ENCODE data around the gene BICD2. TPM values are rescaled to one million over a fixed set of nuclear protein-coding genes. Genes with fewer than 3 reads are reported as not detected.
A peak's percentile ranks its signal among the peaks of the same experiment; 100 is the strongest.

Gene BICD2
- total RNA-seq, 1 experiment from 2014 or later = 43.1 TPM

DNA sequence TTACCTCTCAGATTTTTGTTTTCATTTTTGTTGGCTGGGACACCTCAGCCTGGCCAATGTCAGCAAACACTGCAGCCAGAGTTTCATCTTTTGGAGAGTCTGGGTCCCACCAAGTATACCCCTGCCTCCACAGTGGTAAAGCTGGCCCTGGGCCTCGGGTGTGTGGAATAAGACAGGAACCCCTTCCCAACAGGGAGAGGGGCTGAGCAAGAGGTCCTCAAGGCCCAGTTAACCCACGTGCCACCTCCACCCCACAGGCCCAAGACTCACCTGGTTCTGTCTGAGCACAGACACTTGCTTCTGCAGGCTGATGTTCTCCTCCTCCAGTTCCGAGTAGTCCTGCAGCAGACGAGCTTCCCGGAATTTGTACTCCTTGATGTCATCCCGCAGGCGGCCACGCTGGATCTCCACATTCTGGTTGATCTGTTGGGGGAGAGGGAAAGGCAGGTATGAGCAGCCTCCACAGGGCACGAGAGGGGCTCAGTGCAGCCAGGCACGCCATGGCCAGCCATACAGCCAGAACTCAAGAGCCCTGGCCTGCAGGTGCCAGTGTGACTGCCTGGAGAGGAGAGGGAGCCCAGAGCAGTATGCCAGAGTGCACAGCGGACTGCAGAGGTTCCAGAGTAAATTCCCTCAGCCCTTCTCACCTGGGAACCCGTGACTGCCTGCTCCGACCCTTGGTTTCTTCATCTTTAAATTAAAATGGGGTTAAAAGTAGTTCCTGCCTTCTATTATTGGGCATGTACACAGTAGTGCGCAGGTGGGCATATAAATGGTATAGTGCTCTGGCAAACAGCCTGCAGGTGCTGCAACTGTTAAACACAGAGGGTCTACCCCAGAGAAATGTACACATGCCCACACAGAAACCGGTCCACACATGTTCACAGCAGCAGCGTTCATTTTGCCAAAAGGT is 42.0 kb downstream of the BICD2 start:
- in situ Hi-C loops (cut with HindIII; ENCODE audit: low pct_unique_long_range_greater_than_20kb, low sequenced_read_pairs) = no loop called here
- DNase-seq (ENCODE audit: low read depth, low spot score) = no peak

DNA sequence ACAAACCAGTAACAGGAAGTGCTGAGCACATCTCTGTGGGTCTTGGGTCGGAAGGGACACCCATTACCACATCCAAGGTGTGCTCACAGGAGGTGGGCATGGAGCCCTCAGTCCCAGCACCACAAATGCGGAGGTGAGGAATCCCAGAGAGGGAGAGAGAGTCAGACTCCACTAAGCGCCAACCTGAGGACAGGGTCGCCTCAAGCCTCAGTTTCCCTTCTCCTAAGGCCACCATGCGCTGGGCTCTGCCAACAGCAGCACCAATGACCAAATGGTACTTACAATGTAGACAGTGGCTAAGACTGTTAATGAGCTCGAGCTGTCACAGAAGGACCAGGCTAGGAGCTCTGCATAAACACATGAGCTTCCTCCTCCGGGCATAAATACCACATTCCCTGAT is 43.1 kb downstream of the BICD2 start:
- DNase-seq (ENCODE audit: low read depth, low spot score) = no peak
- in situ Hi-C loops (cut with HindIII; ENCODE audit: low pct_unique_long_range_greater_than_20kb, low sequenced_read_pairs) = no loop called here

DNA sequence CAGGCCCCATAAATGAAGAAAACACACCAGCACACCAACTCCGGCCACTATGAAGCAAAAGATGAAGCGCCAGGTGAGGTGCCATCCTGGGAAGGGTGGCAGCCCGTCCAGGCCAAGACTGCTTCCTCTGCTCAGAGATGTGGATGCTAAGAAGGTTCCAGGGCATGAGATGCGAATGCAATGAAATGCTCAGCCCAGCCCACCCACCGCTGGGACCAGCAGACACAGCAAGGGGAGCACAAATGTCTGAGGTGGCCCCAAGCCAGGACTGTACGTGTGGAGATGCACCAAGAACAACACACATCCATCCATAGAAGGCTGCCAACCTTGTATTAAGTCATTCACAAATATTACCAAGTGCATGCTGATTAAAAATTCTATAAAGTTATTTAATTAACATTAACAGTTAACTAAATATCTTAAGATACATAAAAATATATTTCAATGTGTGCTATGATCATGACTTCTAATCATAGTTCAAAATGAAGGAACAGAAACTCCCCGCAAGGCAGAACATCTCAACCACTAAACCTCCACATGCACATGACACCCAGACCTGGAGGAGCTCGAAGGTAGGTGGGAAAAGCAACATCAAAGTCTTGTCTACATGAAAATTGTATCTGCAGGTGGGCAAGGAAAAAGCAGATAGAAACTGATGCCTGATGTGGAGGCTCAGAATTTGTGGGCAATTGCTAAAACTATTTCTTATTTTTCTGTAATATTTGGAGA is 43.7 kb downstream of the BICD2 start:
- in situ Hi-C loops (cut with HindIII; ENCODE audit: low pct_unique_long_range_greater_than_20kb, low sequenced_read_pairs) = no loop called here

DNA sequence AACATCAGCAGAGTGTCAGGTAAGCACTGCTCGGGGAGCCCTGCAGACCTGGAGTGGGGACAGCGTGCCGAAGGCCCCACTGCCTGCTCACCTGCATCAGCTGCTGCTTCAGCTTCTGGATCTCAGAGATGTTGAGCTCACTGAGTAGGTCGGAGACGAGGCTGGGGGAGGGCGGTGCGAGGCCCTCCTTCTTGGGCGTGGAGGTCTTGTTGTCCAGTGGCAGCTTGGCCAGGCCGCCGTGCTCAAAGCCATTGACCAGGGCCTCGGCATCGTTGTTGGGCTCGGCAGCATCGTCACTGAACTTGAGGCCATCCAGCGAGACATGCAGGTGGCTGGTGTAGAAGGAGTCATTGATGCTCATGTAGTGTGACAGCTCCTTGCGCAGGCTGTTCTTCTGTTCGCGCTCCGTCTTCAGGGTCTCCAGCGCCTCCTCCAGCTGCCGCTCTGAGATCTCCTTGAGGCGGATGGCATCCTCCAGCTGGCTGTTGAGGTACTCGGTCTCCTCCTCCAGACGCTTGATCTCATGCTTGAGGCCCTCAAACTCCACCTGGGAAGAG is 44.3 kb downstream of the BICD2 start:
- in situ Hi-C loops (cut with HindIII; ENCODE audit: low pct_unique_long_range_greater_than_20kb, low sequenced_read_pairs) = no loop called here
- no peak for DNase-seq (ENCODE audit: low read depth, low spot score)

More for the DNA sequence above, 43.7 kb downstream of the BICD2 start:
- no peak for DNase-seq (ENCODE audit: low read depth, low spot score)

- in situ Hi-C loops (cut with HindIII; ENCODE audit: low pct_unique_long_range_greater_than_20kb, low sequenced_read_pairs) = no loop called here
- no peak for DNase-seq (ENCODE audit: low read depth, low spot score)
Measured at GRCh38 chr9:92719028-92719647, 45.5 kb downstream of the BICD2 start.

GRCh38 chr9:92718086-92719001 is 46.3 kb downstream of the BICD2 start:
- DNase-seq (ENCODE audit: low read depth, low spot score) = no peak
- in situ Hi-C loops (cut with HindIII; ENCODE audit: low pct_unique_long_range_greater_than_20kb, low sequenced_read_pairs) = no loop called here

DNA sequence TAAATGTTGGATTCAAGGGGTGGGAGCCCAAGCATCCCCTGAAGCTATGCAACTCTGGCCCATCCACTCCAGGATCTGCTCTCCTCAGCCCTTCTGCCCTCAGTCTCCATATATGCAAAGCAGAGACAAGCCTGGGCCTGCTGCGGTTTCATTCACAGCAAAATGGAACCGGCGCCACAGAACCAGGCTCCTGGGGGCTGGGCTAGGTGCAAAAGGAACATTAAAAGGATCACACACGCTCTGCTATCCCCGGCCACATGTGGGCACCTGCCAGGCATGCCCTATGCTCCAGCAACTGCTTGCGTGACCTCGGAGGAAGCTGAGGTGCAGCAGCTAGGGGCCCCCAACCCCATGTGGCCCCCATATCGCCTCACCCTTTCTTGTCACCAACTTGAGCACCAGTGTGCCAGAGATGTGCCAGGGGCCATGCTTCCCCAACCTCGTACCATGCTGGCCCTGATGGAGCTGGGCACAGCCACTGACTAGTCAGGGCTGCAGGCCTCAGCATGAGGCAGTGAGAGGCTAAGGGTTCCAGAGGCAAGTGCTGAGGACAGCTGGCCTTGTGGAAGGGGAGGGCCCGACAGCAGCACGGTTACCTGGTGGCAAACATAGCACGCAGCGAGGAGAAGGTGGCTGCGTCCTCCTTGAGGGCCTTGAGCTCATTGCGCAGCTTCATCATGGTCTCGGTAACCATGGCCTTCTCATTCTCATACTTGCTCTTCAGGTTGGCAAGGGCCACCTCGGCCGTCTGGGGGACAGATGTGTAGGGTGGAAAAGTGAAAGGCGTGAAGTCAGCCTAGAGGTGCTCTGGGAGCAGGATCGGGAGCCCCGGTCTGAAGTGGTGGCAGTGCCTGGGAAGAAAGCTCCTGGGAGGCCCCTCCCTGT is 47.2 kb downstream of the BICD2 start:
- in situ Hi-C loops (cut with HindIII; ENCODE audit: low pct_unique_long_range_greater_than_20kb, low sequenced_read_pairs) = no loop called here
- no peak for DNase-seq (ENCODE audit: low read depth, low spot score)

DNA sequence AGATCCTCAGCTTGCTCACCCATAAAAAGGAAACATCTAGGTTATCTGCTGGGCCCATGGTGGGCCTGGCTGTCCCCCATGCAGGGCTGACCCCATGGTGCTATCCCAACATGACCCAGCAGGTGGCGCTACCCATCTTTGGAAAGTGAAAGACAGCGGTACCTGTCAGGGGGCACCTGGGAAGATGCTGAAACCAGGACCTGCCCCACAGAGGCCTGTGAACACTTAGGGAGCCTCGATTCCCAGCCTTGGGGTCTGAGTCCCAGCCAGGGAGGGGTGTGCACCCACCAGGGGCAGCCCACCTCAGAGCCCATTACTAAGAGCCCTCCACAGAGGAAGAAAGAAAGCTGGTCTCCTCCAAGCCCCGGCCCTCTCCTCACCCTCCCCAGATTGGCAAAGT is 48.1 kb downstream of the BICD2 start:
- DNase-seq (ENCODE audit: low read depth, low spot score) = peak; percentile 65
- in situ Hi-C loops (cut with HindIII; ENCODE audit: low pct_unique_long_range_greater_than_20kb, low sequenced_read_pairs) = no loop called here

GRCh38 chr9:92715488-92716231 is 49.0 kb downstream of the BICD2 start:
- DNase-seq (ENCODE audit: low read depth, low spot score) = no peak
- in situ Hi-C loops (cut with HindIII; ENCODE audit: low pct_unique_long_range_greater_than_20kb, low sequenced_read_pairs) = no loop called here

GRCh38 chr9:92714787-92715487 is 49.7 kb downstream of the BICD2 start:
- in situ Hi-C loops (cut with HindIII; ENCODE audit: low pct_unique_long_range_greater_than_20kb, low sequenced_read_pairs) = no loop called here
- DNase-seq (ENCODE audit: low read depth, low spot score) = no peak

- no peak for DNase-seq (ENCODE audit: low read depth, low spot score)
- in situ Hi-C loops (cut with HindIII; ENCODE audit: low pct_unique_long_range_greater_than_20kb, low sequenced_read_pairs) = no loop called here
Measured at GRCh38 chr9:92714016-92714415, 50.6 kb downstream of the BICD2 start.

DNA sequence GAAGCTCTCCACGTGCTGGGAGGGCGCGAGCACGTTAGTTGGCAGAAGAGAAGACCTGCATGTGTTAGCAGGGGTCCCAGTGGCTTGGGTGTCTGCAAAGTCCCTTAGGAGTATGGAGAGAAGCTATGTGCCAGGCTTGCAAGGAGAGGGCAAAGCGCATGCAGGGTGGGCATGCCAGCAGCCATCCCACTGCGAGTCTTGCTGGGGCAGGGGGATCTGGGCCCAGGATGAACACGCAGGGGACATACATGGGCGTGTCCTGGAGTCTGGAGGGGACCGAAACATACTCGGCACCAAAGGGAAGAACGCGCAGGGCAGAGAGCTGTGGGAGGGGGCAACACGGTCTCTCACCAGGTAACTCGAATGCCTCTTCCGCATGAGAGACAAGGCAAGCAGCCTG is 51.1 kb downstream of the BICD2 start:
- in situ Hi-C loops (cut with HindIII; ENCODE audit: low pct_unique_long_range_greater_than_20kb, low sequenced_read_pairs) = no loop called here
- DNase-seq (ENCODE audit: low read depth, low spot score) = no peak

- no peak for DNase-seq (ENCODE audit: low read depth, low spot score)
- in situ Hi-C loops (cut with HindIII; ENCODE audit: low pct_unique_long_range_greater_than_20kb, low sequenced_read_pairs) = no loop called here
Measured at GRCh38 chr9:92712767-92713166, 51.9 kb downstream of the BICD2 start.

DNA sequence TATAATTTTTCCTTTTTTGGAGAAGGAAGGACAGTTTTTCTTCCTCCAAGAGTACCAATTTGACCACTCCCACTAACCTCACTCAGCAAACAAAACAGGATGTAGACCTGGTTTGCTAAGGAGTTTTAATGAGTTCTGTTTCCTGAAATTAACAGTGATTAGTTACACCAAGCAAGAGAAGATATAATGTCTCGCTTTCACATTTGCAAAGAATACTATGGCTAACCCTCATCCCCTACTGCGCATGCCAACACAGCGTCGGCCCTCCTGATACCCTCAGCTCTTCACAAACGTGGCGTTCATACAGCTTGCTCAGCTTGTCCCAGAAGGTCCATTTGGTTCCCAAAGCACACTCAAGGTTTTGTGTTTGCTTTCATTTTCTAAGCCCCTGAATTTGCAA is 52.8 kb downstream of the BICD2 start:
- in situ Hi-C loops (cut with HindIII; ENCODE audit: low pct_unique_long_range_greater_than_20kb, low sequenced_read_pairs) = no loop called here
- no peak for DNase-seq (ENCODE audit: low read depth, low spot score)

GRCh38 chr9:92711146-92711545 is 53.5 kb downstream of the BICD2 start:
- in situ Hi-C loops (cut with HindIII; ENCODE audit: low pct_unique_long_range_greater_than_20kb, low sequenced_read_pairs) = no loop called here
- peak; percentile 72 for DNase-seq (ENCODE audit: low read depth, low spot score)

All from SK-MEL-5 (cell line).